ENCODE results near the gene AQP1.

The AQP1 gene

DNA sequence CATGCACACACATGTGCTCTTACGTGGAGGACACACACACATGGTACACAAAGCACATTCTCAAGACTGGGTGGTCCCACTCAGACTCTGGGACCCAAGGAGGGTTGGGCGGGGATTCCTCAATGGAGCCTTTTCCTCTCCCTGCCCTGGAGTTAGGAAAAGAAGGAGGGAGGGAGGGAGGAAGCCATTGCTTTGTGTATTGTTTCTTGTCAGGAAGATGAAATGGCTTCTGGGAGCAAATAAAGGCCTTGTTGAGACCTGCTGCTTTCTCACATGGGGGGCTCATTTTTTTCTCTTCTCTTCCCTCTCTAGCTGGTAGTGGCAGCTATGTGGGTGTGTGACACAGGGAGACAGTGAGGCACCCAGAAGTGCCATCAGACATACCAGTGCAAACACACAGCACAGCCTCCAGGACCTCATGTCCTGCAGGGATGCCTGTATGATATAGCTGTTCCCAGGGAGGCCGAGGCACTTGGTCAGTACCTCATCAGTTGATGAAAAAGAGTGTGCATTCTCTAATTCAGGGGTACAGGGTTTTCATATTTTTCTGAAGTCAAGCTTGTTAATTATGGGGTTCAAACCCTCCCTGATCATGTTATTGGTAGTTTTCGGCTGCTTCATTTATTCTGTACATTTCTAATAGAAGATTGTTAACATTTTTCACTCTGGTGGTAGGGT lies 5.7 kb downstream of the AQP1 start:
- H3K36me3 ChIP-seq (ENCODE audit: control insufficient read depth, insufficient read depth, low read length): no peaks in the 10 kb centered on the region
- H3K27ac ChIP-seq (ENCODE audit: insufficient read depth, low read length, poor library complexity, severe bottlenecking): no peak overlapping the region
- no peaks in the 10 kb centered on the region for H3K4me1 ChIP-seq (ENCODE audit: control insufficient read depth, insufficient read depth, low read length, poor library complexity, severe bottlenecking)
- no peaks in the 10 kb centered on the region for H3K27me3 ChIP-seq (replicated peaks; ENCODE audit: control insufficient read depth, insufficient read depth, low read length, poor library complexity, severe bottlenecking)
- H3K4me3 ChIP-seq (ENCODE audit: insufficient read depth, low read depth, low read length, poor library complexity, severe bottlenecking): no peak overlapping the region
- H3K9me3 ChIP-seq (ENCODE audit: control insufficient read depth, low read length): no peaks in the 10 kb centered on the region
- DNase-seq: no peak

GRCh38 chr7:30918676-30919075 lies 7.0 kb downstream of the AQP1 start:
- no peaks in the 10 kb centered on the region for H3K36me3 ChIP-seq (ENCODE audit: control insufficient read depth, insufficient read depth, low read length)
- no peak overlapping the region for H3K4me3 ChIP-seq (ENCODE audit: insufficient read depth, low read depth, low read length, poor library complexity, severe bottlenecking)
- no peak for DNase-seq
- no peaks in the 10 kb centered on the region for H3K27me3 ChIP-seq (replicated peaks; ENCODE audit: control insufficient read depth, insufficient read depth, low read length, poor library complexity, severe bottlenecking)
- no peaks in the 10 kb centered on the region for H3K9me3 ChIP-seq (ENCODE audit: control insufficient read depth, low read length)
- H3K4me1 ChIP-seq (ENCODE audit: control insufficient read depth, insufficient read depth, low read length, poor library complexity, severe bottlenecking): no peaks in the 10 kb centered on the region
- H3K27ac ChIP-seq (ENCODE audit: insufficient read depth, low read length, poor library complexity, severe bottlenecking): no peak overlapping the region

- H3K4me3 ChIP-seq (ENCODE audit: insufficient read depth, low read depth, low read length, poor library complexity, severe bottlenecking): no peak overlapping the region
- no peaks in the 10 kb centered on the region for H3K27me3 ChIP-seq (replicated peaks; ENCODE audit: control insufficient read depth, insufficient read depth, low read length, poor library complexity, severe bottlenecking)
- no peak overlapping the region for H3K27ac ChIP-seq (ENCODE audit: insufficient read depth, low read length, poor library complexity, severe bottlenecking)
- H3K36me3 ChIP-seq (ENCODE audit: control insufficient read depth, insufficient read depth, low read length): no peaks in the 10 kb centered on the region
- DNase-seq: no peak
- H3K4me1 ChIP-seq (ENCODE audit: control insufficient read depth, insufficient read depth, low read length, poor library complexity, severe bottlenecking): no peaks in the 10 kb centered on the region
- H3K9me3 ChIP-seq (ENCODE audit: control insufficient read depth, low read length): no peaks in the 10 kb centered on the region
Observed at GRCh38 chr7:30920021-30920583, 8.4 kb downstream of the AQP1 start.

GRCh38 chr7:30920584-30921539 lies 9.2 kb downstream of the AQP1 start:
- no peak overlapping the region for H3K4me3 ChIP-seq (ENCODE audit: insufficient read depth, low read depth, low read length, poor library complexity, severe bottlenecking)
- H3K4me1 ChIP-seq (ENCODE audit: control insufficient read depth, insufficient read depth, low read length, poor library complexity, severe bottlenecking): no peaks in the 10 kb centered on the region
- DNase-seq: no peak
- H3K27ac ChIP-seq (ENCODE audit: insufficient read depth, low read length, poor library complexity, severe bottlenecking): no peak overlapping the region
- no peaks in the 10 kb centered on the region for H3K36me3 ChIP-seq (ENCODE audit: control insufficient read depth, insufficient read depth, low read length)
- H3K9me3 ChIP-seq (ENCODE audit: control insufficient read depth, low read length): no peaks in the 10 kb centered on the region
- H3K27me3 ChIP-seq (replicated peaks; ENCODE audit: control insufficient read depth, insufficient read depth, low read length, poor library complexity, severe bottlenecking): no peaks in the 10 kb centered on the region

- no peaks in the 10 kb centered on the region for H3K36me3 ChIP-seq (ENCODE audit: control insufficient read depth, insufficient read depth, low read length)
- H3K4me1 ChIP-seq (ENCODE audit: control insufficient read depth, insufficient read depth, low read length, poor library complexity, severe bottlenecking): no peaks in the 10 kb centered on the region
- H3K9me3 ChIP-seq (ENCODE audit: control insufficient read depth, low read length): no peaks in the 10 kb centered on the region
- no peak overlapping the region for H3K27ac ChIP-seq (ENCODE audit: insufficient read depth, low read length, poor library complexity, severe bottlenecking)
- H3K4me3 ChIP-seq (ENCODE audit: insufficient read depth, low read depth, low read length, poor library complexity, severe bottlenecking): no peak overlapping the region
- no peaks in the 10 kb centered on the region for H3K27me3 ChIP-seq (replicated peaks; ENCODE audit: control insufficient read depth, insufficient read depth, low read length, poor library complexity, severe bottlenecking)
- DNase-seq: no peak
Observed at GRCh38 chr7:30921540-30922401, 10.1 kb downstream of the AQP1 start.

GRCh38 chr7:30922596-30922995 lies 10.9 kb downstream of the AQP1 start:
- no peak overlapping the region for H3K4me3 ChIP-seq (ENCODE audit: insufficient read depth, low read depth, low read length, poor library complexity, severe bottlenecking)
- no peak for DNase-seq

DNA sequence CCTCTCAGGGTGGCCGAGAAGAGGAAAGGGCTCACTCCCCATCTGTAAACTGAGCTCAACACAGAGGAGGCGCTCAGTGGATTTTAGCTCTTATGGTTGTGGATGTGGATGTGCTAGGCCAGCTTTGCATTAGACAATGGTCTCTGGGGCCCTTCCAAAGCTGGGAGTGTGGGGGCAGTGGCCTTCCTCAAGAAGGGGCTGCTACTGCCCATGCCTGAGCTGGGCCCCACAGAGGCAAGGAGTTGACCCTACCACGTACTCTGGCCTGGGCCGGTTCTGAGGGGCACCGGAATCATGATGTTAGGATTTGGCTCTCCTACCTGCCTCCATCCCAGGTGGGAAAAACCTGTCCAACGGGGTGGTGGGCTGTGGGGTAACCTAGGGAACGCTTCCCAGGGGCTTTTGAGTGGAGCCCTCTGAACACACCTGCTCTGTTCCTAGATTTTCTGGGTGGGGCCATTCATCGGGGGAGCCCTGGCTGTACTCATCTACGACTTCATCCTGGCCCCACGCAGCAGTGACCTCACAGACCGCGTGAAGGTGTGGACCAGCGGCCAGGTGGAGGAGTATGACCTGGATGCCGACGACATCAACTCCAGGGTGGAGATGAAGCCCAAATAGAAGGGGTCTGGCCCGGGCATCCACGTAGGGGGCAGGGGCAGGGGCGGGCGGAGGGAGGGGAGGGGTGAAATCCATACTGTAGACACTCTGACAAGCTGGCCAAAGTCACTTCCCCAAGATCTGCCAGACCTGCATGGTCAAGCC lies 11.5 kb downstream of the AQP1 start:
- no peaks in the 10 kb centered on the region for H3K9me3 ChIP-seq (ENCODE audit: control insufficient read depth, low read length)
- no peak overlapping the region for H3K4me3 ChIP-seq (ENCODE audit: insufficient read depth, low read depth, low read length, poor library complexity, severe bottlenecking)
- no peaks in the 10 kb centered on the region for H3K4me1 ChIP-seq (ENCODE audit: control insufficient read depth, insufficient read depth, low read length, poor library complexity, severe bottlenecking)
- DNase-seq: no peak
- no peaks in the 10 kb centered on the region for H3K27me3 ChIP-seq (replicated peaks; ENCODE audit: control insufficient read depth, insufficient read depth, low read length, poor library complexity, severe bottlenecking)
- H3K27ac ChIP-seq (ENCODE audit: insufficient read depth, low read length, poor library complexity, severe bottlenecking): no peak overlapping the region
- H3K36me3 ChIP-seq (ENCODE audit: control insufficient read depth, insufficient read depth, low read length): no peaks in the 10 kb centered on the region

More at GRCh38 chr7:30922596-30922995, 10.9 kb downstream of the AQP1 start:
- Histone ChIP-seq H3K36me3 (ENCODE audit: control insufficient read depth, insufficient read depth, low read length) (no peaks in the 10 kb centered on the region), H3K27me3 (replicated peaks; ENCODE audit: control insufficient read depth, insufficient read depth, low read length, poor library complexity, severe bottlenecking) (no peaks in the 10 kb centered on the region), H3K4me1 (ENCODE audit: control insufficient read depth, insufficient read depth, low read length, poor library complexity, severe bottlenecking) (no peaks in the 10 kb centered on the region), H3K27ac (ENCODE audit: insufficient read depth, low read length, poor library complexity, severe bottlenecking) (no peak overlapping the region), H3K9me3 (ENCODE audit: control insufficient read depth, low read length) (no peaks in the 10 kb centered on the region)

DNA sequence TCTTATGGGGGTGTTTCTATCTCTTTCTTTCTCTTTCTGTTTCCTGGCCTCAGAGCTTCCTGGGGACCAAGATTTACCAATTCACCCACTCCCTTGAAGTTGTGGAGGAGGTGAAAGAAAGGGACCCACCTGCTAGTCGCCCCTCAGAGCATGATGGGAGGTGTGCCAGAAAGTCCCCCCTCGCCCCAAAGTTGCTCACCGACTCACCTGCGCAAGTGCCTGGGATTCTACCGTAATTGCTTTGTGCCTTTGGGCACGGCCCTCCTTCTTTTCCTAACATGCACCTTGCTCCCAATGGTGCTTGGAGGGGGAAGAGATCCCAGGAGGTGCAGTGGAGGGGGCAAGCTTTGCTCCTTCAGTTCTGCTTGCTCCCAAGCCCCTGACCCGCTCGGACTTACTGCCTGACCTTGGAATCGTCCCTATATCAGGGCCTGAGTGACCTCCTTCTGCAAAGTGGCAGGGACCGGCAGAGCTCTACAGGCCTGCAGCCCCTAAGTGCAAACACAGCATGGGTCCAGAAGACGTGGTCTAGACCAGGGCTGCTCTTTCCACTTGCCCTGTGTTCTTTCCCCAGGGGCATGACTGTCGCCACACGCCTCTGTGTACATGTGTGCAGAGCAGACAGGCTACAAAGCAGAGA lies 12.2 kb downstream of the AQP1 start:
- Histone ChIP-seq H3K4me3 (ENCODE audit: insufficient read depth, low read depth, low read length, poor library complexity, severe bottlenecking) (no peak overlapping the region), H3K4me1 (ENCODE audit: control insufficient read depth, insufficient read depth, low read length, poor library complexity, severe bottlenecking) (no peaks in the 10 kb centered on the region), H3K27ac (ENCODE audit: insufficient read depth, low read length, poor library complexity, severe bottlenecking) (no peak overlapping the region), H3K36me3 (ENCODE audit: control insufficient read depth, insufficient read depth, low read length) (no peaks in the 10 kb centered on the region), H3K27me3 (replicated peaks; ENCODE audit: control insufficient read depth, insufficient read depth, low read length, poor library complexity, severe bottlenecking) (no peaks in the 10 kb centered on the region), H3K9me3 (ENCODE audit: control insufficient read depth, low read length) (no peaks in the 10 kb centered on the region)
- no peak for DNase-seq

DNA sequence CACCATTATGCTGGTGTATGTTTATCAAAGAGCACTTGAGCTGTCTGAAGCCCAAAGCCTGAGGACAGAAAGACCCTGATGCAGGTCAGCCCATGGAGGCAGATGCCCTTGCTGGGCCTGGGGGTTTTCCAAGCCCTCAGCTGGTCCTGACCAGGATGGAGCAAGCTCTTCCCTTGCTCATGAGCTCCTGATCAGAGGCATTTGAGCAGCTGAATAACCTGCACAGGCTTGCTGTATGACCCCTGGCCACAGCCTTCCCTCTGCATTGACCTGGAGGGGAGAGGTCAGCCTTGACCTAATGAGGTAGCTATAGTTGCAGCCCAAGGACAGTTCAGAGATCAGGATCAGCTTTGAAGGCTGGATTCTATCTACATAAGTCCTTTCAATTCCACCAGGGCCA lies 13.0 kb downstream of the AQP1 start:
- DNase-seq: no peak
- H3K27ac ChIP-seq (ENCODE audit: insufficient read depth, low read length, poor library complexity, severe bottlenecking): no peak overlapping the region
- H3K9me3 ChIP-seq (ENCODE audit: control insufficient read depth, low read length): no peaks in the 10 kb centered on the region
- H3K4me3 ChIP-seq (ENCODE audit: insufficient read depth, low read depth, low read length, poor library complexity, severe bottlenecking): no peak overlapping the region
- H3K36me3 ChIP-seq (ENCODE audit: control insufficient read depth, insufficient read depth, low read length): no peaks in the 10 kb centered on the region
- H3K4me1 ChIP-seq (ENCODE audit: control insufficient read depth, insufficient read depth, low read length, poor library complexity, severe bottlenecking): no peaks in the 10 kb centered on the region
- H3K27me3 ChIP-seq (replicated peaks; ENCODE audit: control insufficient read depth, insufficient read depth, low read length, poor library complexity, severe bottlenecking): no peaks in the 10 kb centered on the region

Data from effector memory CD4-positive, alpha-beta T cell (primary cell).